GM12891 (cell line): ENCODE results near the gene RHEBL1.

Source experiments
- PAX5 ChIP-seq: IDR thresholded peaks from 2 replicates; pipeline ENCODE4 v1.6.1; 2011; ENCODE audit warnings: low read length, moderate library complexity, mild to moderate bottlenecking; ENCODE audit not compliant: insufficient read depth, severe bottlenecking
- POLR2A ChIP-seq: IDR thresholded peaks from 2 replicates; pipeline ENCODE4 v1.6.1; 2011; ENCODE audit warnings: low read depth, low read length, control low read depth
- POLR2AphosphoS5 ChIP-seq: IDR thresholded peaks from 2 replicates; pipeline ENCODE4 v1.6.1; 2011; ENCODE audit warnings: low read depth, low read length, control low read depth
- POU2F2 ChIP-seq: IDR thresholded peaks from 2 replicates; pipeline ENCODE4 v1.6.1; 2011; ENCODE audit warnings: low read depth, mild to moderate bottlenecking, control low read depth, low read length, moderate library complexity
- SPI1 ChIP-seq: IDR thresholded peaks from 2 replicates; pipeline ENCODE4 v1.6.1; 2011; ENCODE audit warnings: low read depth, low read length, control low read depth
- TAF1 ChIP-seq: IDR thresholded peaks from 2 replicates; pipeline ENCODE4 v1.6.1; 2011; ENCODE audit warnings: low read depth, low read length, control low read depth

DNA sequence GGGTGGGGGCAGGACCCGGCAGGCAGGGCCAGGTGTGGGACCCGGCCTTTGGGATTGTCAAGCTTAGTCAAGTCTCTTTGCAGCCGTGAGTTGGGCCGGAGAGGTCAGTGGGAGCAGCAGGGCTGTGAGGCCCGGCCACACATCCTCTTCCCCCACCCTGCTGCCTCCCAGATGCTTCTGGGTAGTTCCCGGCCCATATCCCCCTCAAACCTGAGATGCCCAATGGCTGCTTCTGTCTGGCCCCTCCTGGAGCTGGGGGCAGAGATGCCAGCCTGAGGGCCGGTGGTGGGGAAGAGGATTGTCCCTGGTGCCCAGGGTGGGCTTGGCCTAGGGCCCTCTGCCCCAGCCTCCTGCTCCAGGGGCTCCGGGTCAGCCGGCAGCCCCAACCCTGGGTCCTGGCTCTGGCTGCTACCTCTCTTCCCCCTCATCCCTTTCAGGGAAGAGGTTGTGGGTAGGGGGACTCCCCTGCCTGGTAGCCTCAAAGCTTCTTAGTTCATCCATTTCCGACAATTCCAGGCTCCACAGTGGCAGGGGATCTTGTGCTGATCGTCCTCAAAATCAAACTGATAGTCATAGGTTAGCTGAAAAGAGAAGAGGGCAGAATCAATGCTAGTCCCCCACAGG lies 48.4 kb downstream of the RHEBL1 start:
- TF ChIP-seq TAF1 (no peak), POLR2A (no peak), PAX5 (no peak), SPI1 (no peak), POLR2AphosphoS5 (no peak), POU2F2 (no peak)
